GM18517 (cell line): Measurements from ENCODE around the gene CRYL1.

Experiments
- ATAC-seq: cut with Tn5 transposase; IDR thresholded peaks from one replicate; pipeline ENCODE4 v1.9.1; 2021; ENCODE audit warnings: mild to moderate bottlenecking, moderate library complexity; ENCODE audit not compliant: unreplicated experiment

The CRYL1 gene

DNA sequence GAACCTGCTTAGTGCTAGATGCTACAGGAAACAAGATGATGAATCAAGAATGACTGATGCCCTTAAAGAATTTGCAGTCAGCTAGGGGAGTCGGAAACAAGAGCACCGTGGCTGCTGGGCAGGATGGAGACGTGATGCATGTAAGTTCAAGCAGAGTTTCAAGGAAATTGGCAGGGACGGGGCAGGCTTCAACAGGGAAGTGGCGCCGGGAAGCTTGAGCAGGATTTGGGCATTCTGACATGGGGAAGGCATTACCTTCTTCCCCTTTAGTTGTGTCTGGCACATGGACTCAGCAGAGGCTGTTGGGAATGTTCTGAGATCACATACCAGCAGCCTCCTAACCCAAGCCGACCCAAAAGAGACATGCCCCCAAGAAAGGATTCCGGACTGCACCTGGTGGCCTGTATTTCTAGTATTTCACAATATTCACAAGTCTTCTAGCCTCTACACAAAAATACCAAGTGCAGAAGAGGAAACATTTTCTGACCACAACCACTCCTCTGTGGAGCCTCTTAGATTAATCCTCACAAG lies 138.2 kb downstream of the CRYL1 start:
- ATAC-seq = no peak

DNA sequence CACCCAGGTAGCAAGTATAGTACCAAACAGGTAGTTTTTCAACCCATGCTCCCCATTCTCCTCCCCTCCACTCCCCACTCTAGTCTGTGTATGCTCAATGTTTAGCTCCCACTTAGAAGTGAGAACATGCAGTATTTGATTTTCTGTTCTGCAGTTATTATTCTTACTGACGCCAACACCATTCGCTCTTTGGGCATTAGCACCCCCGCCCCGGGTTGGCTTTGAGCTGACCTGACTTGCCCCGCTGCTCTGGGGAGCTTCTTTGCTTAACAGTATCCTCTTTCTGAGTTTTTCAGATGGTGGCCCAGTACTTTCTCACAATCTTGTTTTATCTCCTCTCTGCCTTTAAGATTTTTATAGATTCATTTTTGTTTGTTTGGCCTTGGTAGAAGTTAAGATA lies 138.7 kb downstream of the CRYL1 start:
- no peak for ATAC-seq

DNA sequence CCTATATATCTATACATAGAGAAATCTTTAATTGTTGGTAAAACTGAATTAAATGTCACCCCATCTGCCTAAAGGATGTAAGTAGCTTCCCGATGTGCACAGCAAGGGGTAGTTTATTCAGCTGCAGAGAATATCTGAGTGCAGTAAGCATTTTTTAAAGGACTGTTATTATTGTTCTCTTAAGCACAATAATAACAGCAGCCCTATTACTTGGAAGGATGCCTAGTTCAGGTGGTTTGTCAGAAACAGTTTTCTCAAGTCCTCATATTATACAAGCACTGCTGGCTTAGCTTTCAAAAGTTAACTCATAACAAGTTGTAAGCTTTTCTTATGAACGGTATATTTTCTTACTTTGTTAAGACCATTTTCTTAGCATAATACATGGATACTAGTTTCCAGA lies 142.6 kb downstream of the CRYL1 start:
- no peak for ATAC-seq

DNA sequence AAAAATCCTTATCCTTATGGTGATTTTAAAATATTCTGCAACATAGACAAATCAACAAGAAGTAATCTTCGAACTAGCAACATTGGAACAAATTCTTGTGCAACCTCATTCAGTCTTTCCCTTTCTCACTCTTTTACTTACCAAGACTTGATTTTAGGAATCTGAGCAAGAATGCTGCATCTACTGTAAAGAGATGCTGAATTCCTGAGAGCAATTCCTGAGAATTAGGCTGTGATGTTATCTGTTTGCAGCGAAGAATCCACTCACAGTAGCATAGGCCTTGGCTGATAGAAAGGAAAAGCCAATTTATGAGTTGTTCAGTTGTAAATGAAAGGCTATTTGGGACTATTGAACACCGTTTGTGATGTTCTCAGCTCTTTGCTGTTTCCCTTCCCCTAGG lies 144.3 kb downstream of the CRYL1 start:
- no peak for ATAC-seq

DNA sequence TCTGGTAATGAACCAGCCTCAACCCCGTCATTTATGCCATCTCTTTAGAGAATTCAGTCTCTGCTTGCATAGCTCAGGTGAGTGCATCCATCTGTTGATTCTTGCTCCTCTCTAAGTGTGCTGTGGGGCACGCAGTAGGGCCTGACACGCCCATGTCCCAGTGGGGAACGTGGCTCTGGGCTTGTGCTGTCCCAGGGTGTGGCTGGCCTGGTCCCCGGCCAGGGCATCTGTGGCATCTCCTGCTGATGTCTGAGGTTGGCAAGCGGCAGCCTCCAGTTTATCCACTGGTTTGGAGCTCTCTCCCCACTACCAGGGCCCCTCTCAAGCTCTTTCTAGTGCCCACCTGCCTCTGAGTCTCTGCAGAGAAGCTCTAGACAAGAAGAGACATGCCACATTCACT lies 146.9 kb downstream of the CRYL1 start:
- no peak for ATAC-seq

DNA sequence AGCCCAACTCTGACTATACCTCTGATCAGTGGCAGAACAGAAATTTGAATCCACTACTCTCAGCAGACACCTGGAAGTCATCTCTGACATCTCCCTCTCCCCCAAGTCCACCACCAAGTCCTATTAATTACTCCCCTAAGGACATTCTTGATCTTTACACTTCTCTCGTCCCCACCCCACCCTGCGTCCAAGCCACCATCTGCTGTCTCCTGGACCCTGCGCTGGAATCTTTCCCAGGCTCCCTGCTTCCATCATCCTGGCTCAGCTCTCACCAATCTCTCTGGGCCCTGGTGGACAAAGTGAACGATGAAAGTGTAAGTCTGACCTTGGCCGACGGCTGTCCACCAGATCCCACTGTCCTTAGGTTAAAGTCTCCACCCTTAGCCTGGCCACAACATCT lies 147.9 kb downstream of the CRYL1 start:
- no peak for ATAC-seq

DNA sequence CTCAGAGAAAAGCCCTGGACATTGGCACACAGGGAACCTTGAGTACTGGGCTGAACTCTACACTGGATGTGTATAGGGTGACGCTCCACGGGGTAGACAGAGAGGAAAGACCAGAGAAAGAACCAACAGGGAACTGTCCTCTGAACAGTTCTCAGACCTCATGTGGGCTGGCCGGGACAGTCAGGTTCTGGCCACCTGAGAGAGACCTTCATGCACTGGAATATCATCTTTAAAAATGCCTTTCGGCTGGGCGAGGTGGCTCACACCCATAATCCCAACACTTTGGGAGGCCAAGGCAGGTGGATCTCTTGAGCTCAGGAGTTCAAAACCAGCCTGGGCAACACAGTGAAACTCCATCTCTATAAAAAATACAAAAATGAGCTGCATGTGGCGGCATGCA lies 149.8 kb downstream of the CRYL1 start:
- ATAC-seq = no peak

DNA sequence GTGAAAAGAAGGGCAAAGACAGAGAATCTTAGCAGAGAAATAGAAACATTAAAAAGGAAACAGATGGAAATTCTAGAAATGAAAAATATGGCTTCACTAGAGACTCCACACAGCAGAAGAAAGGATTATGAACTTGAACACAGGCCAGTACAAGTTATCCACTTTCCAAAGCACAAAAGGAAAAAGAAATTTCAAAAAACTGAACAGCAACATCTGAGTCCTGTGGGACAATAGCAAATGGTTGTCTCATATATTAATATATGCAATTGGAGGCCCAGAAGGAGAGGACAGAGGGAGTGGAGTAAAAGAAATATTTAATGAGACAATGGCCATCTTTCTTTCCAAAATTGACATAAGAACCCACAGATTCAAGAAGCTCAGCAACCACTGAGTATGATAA lies 151.8 kb downstream of the CRYL1 start:
- no peak for ATAC-seq

DNA sequence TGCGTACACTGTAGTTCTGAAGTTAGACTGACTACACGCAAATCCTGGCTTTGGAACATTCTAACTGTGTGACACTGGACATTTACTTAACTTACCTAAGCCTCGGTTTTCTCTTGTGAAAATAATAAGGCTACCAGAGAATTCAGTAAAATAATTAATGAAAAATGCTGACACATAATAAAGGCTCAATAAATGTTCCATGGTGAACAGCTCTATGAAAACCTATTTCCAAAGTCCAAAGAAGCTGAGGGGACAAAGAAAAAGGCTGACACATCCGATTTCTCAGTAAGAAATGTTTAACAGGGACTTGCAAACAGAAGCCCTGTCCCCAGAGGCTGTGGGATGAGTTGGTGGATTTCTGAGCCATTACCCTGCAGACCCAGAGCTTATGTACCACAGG lies 153.8 kb downstream of the CRYL1 start:
- no peak for ATAC-seq

DNA sequence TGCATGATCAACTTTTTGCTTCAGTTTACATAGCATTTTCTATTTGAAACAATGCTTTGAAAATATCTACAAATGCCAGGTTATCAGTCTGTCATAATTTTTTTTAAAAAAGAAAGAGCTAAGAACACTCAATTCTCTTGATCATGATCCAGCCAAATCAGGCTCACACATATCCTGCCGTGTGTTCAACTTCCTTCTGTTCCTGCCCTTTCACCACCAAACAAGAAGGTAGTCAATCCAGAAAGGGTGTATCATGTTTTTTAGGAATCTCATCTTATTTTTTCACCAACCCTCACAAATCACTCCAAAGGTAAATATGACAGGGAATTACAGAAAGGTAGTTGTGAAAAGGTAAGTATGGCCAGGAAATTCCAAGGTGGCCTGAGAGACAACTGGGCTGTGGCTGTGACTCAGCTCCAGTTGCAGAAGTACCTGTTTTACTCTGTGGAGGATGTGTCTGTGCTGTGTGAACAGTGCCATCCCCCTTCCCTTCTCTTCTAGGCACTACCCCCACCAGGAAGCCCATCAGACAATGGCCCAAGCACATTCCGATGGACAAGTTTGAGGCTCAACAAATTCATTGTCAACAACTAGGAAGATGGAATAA lies 154.7 kb downstream of the CRYL1 start:
- no peak for ATAC-seq

DNA sequence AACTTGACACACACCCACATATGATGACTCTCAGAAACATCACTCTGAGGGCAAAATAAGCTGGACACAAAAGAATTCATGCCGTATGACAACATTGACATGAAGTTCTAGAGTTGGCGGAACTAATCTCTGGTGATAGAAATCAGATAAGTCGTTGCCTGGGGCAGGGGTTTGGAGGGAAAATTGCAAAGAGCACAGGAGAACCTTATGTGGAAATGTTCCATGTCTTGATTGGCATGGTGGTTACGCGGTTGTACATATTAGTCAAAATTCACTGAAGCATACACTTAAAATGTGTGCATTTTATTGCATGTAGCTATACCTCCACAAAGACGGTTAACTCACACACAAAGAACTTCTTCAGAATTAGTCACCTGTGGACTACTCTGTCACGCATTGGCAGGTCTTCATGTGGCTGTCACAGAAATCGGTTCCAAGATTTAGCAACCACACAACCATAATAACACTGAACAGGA lies 155.7 kb downstream of the CRYL1 start:
- no peak for ATAC-seq

DNA sequence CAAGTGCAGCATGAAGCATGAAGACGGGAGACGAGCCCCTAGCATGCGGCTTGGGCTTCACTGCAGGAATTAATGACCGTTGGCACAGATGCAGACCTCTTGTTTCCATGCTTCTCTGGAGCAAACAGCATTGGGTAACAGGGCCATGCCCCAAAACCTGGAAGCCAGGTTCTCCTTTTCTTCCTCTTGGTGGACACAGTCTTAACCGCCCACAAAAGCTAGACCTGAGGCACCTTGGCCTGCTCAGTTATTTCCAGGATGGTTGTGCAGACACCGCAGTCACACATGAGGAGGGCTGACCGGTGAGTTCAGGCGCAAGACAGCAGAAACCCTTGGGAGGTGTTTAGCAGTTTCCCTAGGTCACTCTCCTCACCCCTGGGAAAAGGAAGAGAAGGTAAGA lies 159.6 kb downstream of the CRYL1 start:
- ATAC-seq = no peak

DNA sequence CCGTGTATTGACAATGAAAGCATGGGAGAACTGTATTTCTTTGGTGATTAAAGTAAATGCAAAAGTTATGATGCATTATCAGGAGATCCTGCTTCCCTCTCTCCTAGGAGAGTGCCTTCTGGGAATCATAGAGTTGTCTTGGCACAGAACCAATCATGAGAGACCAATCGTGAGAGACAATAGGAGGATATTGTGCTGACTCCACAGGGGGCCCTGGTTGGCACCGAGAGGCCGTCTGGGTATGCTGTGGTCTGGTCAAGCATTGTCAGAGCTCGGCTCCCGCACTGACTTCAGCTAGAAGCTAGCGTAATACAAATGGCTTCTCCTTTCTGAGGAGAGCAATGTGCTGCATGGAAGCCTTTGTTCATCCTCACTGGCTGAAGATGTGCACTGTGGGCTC lies 162.1 kb downstream of the CRYL1 start:
- no peak for ATAC-seq

DNA sequence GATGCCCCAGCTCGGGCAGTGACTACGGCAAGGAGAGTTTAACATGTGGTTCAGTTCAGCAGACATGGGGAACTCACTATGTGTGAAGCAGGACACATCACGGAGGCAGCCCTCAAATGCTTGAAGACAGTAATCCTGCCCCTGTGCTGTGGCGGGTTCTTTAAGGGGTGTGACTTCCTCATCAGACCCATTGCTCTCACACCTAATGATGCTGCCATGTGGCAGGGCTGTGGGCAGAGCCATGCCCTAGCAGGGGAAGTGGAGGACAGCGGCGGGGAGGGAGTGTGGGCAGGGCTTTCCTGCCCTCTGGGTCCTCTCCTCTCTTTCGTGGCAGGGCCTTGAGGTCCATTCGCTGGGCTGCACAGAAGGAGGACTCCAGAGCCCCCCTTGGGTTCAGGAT lies 162.5 kb downstream of the CRYL1 start:
- no peak for ATAC-seq

DNA sequence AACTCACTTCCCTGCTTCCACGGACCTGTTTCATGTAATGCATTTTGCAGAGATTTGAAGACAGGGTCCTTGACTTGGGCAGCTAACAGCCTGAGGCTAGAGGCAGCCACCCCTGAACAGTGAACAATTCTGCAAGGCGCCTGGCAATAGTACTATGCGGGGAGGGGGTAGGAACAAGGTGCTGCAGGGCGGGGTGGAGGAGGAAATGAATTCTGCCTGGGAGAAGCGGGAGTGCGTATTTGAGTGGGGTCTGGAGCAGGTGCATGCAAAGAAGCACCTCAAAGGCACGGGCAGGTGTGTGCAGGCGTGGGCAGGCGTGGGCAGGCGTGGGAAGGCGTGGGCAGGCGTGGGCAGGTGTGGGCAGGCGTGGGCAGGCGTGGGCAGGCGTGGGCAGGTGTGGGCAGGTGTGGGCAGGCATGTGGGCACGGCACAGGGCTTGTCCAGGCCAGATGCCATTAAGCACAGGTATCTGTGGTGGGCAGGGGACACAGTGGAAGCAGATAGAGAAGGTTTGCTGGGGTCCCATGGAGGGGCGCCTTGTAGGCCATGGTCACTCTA lies 163.1 kb downstream of the CRYL1 start:
- no peak for ATAC-seq

DNA sequence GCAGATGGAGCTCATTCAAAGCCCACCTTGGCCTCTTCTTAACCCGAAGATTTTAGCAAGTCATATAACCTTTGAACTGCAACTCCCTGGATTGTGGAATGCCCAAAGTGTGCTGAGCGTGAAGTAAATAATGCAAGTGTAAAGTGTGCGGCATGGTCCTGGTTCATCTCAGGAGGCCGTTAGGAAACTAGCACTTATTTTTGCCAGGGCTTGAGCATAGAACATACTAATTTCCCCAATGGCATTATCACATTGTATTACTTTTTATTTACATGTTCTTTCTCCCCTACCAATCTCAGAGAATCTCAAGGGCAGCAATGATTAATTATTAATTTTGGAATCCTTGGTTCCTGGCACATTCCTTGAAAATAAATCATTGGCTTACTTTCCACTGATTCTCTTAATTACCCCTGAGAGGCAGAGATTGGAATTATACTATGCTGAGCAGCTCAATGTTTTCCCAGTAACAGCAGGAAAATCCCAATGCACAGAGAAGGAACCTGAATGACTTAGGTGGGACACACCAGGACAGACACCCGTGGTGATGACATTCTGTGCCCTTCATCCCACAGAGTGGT lies 164.7 kb downstream of the CRYL1 start:
- ATAC-seq = no peak

DNA sequence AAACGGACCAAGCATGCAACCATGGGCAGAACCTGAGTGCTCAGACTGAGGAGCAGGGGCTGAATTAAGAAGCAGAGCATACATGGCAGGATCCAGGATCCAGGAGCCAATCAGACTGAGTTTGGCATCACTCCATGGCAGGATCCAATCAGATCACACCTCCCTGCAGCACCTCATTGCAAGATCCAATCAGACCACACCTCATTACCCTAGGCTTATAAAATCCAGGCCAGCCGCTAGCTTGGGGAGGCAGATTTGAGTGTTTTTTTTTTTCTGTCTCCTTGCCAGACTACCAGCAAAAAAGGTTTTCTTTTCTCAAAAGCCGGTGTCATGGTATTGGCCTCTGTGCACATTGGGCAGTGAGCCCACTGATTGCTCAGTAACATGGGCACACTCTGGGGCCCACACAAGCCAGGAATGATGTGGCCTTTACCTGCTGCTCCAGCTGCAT lies 165.6 kb downstream of the CRYL1 start:
- ATAC-seq = no peak

DNA sequence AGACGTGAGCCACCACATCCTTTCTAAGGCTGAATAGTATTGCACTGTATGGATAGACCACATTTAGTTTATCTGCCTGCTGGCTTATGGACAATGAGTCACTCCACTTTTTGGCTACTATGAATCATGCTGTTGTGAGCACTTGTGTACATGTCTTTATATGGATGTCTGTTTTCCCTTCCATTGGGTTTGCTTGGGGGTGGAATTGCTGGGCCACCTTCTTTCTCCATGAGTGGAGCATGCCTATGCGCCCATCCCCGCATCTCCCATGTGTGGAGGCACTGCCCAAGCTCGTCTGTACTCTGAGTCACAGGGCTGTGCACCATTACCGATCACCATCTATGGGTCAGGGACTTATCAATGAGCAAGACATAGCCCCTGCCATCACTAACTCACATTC lies 166.3 kb downstream of the CRYL1 start:
- ATAC-seq = no peak

DNA sequence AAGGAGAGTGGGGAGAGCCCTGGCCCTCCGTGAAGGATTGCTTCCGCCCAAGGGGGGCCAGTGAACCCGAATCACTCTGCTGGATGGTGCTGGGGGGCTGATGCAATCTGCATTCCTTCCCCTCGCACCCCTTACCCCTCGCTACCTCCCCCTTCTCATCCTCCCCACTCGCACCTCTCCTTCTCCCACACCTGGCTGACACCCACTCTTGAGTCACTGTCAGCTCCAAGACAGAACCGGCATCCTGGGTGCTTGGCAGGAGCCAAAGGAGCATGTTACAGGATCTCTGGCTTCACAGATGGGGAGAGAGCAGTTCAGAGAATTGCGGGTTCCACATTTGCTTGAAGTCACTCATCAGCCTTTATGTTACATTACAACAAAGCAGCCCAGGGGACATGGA lies 167.6 kb downstream of the CRYL1 start:
- no peak for ATAC-seq

DNA sequence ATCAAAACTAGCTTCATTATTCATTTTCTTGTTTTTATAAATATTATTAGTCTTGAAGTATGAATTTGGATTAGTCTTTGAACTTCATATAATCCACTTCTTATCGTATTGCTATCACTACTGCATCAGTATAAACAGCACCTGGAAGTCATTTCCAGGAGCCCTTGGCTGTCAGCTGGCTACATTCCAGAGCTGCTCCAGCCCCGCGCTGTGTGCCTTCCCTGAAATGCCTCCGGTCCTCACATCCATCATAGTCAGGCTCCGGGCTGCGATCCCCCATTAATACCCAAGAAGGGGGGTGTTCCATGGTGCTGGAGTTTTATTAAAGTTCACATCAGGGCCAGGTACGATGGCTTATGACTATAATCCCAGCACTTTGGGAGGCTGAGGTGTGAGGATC lies 169.2 kb downstream of the CRYL1 start:
- no peak for ATAC-seq

DNA sequence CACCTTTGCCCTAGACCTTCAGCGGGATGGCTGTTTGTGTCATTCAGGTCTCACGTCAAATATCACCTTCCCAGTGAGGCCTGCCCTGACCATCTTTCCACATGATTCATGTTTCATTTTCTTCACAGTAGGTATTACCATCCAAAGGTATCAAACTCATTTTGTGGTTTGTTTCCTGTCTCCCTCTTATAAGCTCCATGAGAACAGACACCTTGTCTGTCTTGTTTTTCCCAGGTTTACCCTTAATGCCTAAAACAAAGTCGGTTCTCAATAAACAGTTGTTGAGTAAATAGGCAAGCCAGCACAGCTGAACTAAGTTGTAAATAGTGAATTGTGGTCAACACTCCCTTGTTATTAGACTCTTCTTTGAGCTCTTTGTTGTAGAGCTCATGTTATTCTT lies 170.9 kb downstream of the CRYL1 start:
- no peak for ATAC-seq

DNA sequence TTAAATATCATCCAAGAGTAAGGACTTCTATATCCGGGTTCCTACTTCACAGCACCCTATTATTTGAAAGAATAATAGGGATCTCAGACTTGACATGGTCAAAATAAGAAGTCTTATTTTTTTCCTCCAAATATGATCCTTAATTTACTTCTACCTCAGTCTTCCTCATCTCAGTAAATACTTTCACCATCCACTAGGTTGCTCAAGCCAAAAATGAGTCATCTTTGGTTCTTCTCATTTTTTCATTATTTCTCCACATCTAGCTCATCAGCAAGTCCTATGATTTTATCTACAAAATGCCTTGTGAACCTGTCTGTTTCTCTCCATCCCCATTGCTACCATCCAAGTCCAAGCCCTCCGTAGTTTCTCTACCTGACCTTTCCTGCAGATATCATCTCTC lies 171.7 kb downstream of the CRYL1 start:
- ATAC-seq = no peak
